Measurements from ENCODE around the gene ARRB1. TPM values are rescaled to one million over a fixed set of nuclear protein-coding genes. Genes with fewer than 3 reads are reported as not detected.

ARRB1 gene
- total RNA-seq, 1 donor from 2014 or later = 22.7 TPM

- DNase-seq = no peak
- H3K4me1 Mint-ChIP-seq = peaks cover 3% of the 10 kb centered on the region
- intact Hi-C loops (cut with micrococcal nuclease) = no loop called here
Measured at GRCh38 chr11:75249704-75250103, 101.8 kb downstream of the ARRB1 start.

DNA sequence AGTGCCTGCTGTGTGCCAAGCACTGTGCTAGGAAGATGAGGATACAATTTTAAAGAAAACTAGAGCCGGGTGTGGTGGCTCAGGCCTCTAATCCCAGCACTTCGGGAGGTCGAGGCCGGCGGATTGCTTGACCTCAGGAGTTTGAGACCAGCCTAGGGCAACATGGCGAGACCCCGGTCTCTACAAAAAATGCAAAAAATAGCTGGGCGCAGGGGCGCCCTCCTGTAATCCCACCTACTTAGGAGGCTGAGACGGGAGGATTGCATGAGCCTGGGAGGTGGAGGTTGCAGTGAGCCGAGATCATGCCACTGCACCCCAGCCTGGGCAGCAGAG lies 102.6 kb downstream of the ARRB1 start:
- Mint-ChIP-seq H3K9me3 (no peaks in the 10 kb centered on the region), H3K27me3 (peaks cover 30% of the 10 kb centered on the region), H3K4me1 (peaks cover 3% of the 10 kb centered on the region), H3K27ac (no peak overlapping the region), H3K36me3 (ENCODE audit: low read depth) (no peaks in the 10 kb centered on the region), H3K4me3 (no peak overlapping the region)
- intact Hi-C loops (cut with micrococcal nuclease) = loop anchor here (1.0 kb wide), 4 partner anchors 105 to 320 kb away; no protein-coding TSS in a partner anchor
- DNase-seq = no peak

More at GRCh38 chr11:75249704-75250103, 101.8 kb downstream of the ARRB1 start:
- Mint-ChIP-seq H3K27ac (no peak overlapping the region), H3K36me3 (ENCODE audit: low read depth) (no peaks in the 10 kb centered on the region), H3K27me3 (peaks cover 28% of the 10 kb centered on the region), H3K9me3 (no peaks in the 10 kb centered on the region), H3K4me3 (no peak overlapping the region)

DNA sequence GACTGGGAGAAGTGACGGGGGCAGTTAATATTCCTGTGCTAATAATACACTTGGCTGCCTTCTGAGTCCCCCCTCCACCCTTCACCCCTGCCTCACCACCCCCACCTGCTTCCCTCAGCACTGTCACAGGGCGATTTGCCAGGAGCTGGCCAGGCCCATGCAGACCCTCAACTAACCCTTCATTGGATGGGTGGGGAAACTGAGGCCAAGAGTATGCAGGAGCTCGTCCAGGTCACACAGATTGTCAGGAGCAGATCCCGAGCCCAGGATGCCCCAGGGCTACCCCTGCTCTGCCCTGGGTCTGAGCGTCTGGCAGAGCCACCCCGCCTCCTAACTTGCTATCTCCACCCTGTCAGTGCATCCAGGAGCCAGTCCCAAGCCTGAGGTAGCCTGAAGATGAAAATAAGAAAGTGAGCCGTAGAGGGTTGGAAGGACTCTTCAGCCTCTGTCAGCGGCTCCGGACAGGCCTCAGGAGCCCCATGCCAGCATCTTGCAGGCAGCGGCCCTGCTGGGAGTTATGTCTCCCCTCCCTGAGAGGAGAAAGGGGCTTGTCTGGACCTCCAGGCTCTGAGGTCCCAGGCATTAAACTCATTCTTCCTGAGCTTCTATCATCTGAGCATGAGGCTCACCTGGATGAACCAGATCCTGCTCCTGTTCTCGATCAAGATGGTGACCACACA lies 104.7 kb downstream of the ARRB1 start:
- Mint-ChIP-seq H3K4me1 (peaks cover 8% of the 10 kb centered on the region), H3K4me3 (no peak overlapping the region), H3K27me3 (peaks cover 43% of the 10 kb centered on the region), H3K27ac (no peak overlapping the region), H3K9me3 (no peaks in the 10 kb centered on the region), H3K36me3 (ENCODE audit: low read depth) (no peaks in the 10 kb centered on the region)
- intact Hi-C loops (cut with micrococcal nuclease) = no loop called here
- DNase-seq = no peak

DNA sequence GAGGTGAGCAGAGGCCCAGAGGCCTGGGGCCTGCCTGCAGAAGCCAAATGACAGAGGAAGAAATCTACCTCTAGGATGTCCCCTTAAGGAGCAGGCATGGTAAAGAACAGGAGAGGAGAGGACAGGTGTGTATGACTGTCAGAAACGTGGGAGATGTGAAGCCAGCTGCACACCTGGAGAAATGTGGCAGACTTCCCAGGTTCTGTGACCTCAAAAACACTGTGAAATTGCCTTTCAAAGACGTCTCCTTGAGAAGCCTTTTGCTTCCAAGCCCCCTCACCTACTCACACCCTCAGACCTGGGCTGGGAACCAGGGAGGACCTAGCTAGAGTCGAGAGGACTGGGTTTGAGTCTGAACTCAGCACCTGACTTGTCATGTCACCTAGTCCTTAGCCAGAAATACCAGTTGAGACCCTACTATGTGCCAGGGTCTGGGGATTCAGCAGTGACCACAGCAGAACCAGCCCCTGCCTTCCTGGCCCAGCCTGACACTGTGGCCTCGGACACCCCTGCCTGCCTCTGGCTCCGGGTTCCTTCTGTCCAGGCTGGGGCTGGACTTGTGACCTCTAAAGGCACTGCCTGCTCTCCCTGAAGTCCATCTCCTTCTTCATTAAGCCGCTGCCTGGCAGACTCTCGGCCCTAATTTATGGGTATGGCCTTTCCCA lies 105.3 kb downstream of the ARRB1 start:
- no peak for DNase-seq
- intact Hi-C loops (cut with micrococcal nuclease) = no loop called here
- Mint-ChIP-seq H3K27ac (no peak overlapping the region), H3K4me1 (peaks cover 8% of the 10 kb centered on the region), H3K9me3 (no peaks in the 10 kb centered on the region), H3K27me3 (peaks cover 40% of the 10 kb centered on the region), H3K36me3 (ENCODE audit: low read depth) (no peaks in the 10 kb centered on the region), H3K4me3 (no peak overlapping the region)

DNA sequence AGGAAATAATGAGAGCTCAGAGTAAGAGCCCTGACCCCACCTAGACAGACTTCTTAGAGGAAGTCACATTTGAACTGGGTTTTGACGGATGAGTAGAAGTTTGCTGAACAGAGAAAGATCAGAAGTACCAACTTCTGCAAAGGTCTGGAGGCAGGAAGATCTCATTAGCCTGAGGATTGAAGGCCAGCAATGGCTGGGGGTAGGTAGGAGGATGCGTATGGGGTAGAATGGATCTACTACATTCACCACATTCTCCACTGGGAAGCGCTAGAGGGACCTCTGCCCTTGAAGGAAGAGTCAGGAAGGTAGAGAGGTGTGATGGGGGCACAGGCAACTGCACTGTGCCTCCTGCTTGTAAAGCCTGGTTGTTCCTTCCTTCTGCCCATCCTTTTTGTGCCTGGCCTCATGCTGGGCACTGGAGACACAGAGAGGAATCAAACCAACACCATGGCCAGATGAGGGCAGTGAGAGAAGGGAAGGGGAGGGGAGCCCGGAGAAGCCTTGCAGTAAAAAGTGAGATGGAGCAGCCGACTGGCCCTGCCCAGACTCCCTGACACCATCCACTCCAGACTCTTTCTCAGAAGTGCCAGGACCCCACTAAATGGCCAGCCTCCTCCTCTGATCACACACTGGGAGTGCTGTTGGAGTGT lies 106.0 kb downstream of the ARRB1 start:
- Mint-ChIP-seq H3K4me3 (no peak overlapping the region), H3K27me3 (peaks cover 40% of the 10 kb centered on the region), H3K9me3 (no peaks in the 10 kb centered on the region), H3K36me3 (ENCODE audit: low read depth) (no peaks in the 10 kb centered on the region), H3K27ac (no peak overlapping the region), H3K4me1 (peaks cover 8% of the 10 kb centered on the region)
- intact Hi-C loops (cut with micrococcal nuclease) = no loop called here
- no peak for DNase-seq

GRCh38 chr11:75244052-75244814 lies 107.2 kb downstream of the ARRB1 start:
- Mint-ChIP-seq H3K27me3 (peaks cover 45% of the 10 kb centered on the region), H3K4me1 (peaks cover 10% of the 10 kb centered on the region), H3K27ac (no peak overlapping the region), H3K9me3 (no peaks in the 10 kb centered on the region), H3K36me3 (ENCODE audit: low read depth) (no peaks in the 10 kb centered on the region), H3K4me3 (no peak overlapping the region)
- intact Hi-C loops (cut with micrococcal nuclease) = loop anchor here (5.0 kb wide), 1 partner anchor 573 kb away; the partner anchor contains the start of gene UVRAG
- DNase-seq = peak; percentile 57

- H3K27me3 Mint-ChIP-seq = peaks cover 51% of the 10 kb centered on the region
- peaks cover 6% of the 10 kb centered on the region for H3K4me1 Mint-ChIP-seq
- intact Hi-C loops (cut with micrococcal nuclease) = loop anchor here (5.0 kb wide), 1 partner anchor 574 kb away; the partner anchor contains the start of gene UVRAG
- H3K4me3 Mint-ChIP-seq = peak overlapping the region; percentile 79
- peak; percentile 56 for DNase-seq
- no peaks in the 10 kb centered on the region for H3K9me3 Mint-ChIP-seq
- H3K27ac Mint-ChIP-seq = no peak overlapping the region
- no peaks in the 10 kb centered on the region for H3K36me3 Mint-ChIP-seq (ENCODE audit: low read depth)
Measured at GRCh38 chr11:75242722-75243600, 108.5 kb downstream of the ARRB1 start.

DNA sequence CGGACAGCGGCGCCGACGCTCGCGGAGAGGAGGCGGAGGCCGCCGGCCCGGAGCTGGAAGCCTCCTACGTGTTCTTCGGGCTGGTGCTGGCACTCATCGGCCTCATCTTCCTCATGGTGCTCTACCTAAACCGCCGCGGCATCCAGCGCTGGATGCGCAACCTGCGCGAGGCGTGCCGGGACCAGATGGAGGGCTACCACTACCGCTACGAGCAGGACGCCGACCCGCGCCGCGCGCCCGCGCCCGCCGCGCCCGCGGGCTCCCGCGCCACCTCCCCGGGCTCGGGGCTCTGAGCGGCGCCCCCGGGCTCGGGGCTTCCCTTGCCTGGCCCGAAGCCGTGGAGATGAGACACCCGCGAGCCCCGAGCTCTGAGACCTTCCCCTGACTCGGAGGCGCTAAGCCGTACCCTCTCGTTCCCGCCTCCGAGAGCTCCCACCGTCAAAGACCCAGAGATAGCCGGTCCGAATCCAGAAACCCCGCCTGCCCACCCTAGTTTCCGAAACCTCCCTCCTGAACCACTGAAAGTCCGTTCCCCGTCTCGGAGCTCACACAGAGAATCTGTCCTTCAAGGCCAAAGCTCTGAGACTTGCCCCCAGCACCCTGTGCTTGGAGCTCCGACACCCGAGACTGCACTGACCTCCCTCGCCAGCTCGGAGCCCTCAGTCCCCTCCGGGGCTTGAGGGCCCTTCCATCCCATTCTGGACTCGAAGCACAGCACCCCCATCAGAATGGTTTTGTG lies 109.4 kb downstream of the ARRB1 start:
- H3K9me3 Mint-ChIP-seq = no peaks in the 10 kb centered on the region
- peaks cover 6% of the 10 kb centered on the region for H3K4me1 Mint-ChIP-seq
- peaks cover 55% of the 10 kb centered on the region for H3K27me3 Mint-ChIP-seq
- no peaks in the 10 kb centered on the region for H3K36me3 Mint-ChIP-seq (ENCODE audit: low read depth)
- no peak for DNase-seq
- intact Hi-C loops (cut with micrococcal nuclease) = loop anchor here (1.0 to 5.0 kb wide), 4 partner anchors 28 to 575 kb away; partner anchors contain the start of genes SPCS2, UVRAG and XRRA1
- H3K4me3 Mint-ChIP-seq = peak overlapping the region; percentile 79
- peak overlapping the region; percentile 16 for H3K27ac Mint-ChIP-seq

DNA sequence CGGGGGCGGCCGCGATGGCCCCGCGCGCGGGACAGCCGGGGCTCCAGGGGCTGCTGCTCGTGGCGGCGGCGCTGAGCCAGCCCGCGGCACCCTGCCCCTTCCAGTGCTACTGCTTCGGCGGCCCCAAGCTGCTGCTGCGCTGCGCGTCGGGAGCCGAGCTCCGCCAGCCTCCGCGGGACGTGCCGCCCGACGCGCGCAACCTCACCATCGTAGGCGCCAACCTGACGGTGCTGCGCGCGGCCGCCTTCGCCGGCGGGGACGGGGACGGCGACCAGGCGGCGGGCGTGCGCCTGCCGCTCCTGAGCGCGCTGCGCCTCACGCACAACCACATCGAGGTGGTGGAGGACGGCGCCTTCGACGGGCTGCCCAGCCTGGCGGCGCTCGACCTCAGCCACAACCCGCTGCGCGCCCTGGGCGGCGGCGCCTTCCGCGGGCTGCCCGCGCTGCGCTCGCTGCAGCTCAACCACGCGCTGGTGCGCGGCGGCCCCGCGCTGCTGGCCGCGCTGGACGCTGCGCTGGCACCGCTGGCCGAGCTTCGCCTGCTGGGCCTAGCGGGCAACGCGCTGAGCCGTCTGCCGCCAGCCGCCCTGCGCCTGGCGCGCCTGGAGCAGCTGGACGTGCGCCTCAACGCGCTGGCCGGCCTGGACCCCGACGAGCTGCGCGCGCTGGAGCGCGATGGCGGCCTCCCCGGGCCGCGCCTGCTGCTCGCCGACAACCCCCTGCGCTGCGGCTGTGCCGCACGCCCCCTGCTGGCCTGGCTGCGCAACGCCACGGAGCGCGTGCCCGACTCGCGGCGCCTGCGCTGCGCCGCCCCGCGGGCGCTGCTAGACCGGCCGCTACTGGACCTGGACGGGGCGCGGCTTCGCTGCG lies 110.2 kb downstream of the ARRB1 start:
- H3K9me3 Mint-ChIP-seq = no peaks in the 10 kb centered on the region
- peak overlapping the region; percentile 79 for H3K4me3 Mint-ChIP-seq
- intact Hi-C loops (cut with micrococcal nuclease) = loop anchor here (1.0 to 5.0 kb wide), 4 partner anchors 27 to 576 kb away; partner anchors contain the start of genes SPCS2, UVRAG and XRRA1

DNA sequence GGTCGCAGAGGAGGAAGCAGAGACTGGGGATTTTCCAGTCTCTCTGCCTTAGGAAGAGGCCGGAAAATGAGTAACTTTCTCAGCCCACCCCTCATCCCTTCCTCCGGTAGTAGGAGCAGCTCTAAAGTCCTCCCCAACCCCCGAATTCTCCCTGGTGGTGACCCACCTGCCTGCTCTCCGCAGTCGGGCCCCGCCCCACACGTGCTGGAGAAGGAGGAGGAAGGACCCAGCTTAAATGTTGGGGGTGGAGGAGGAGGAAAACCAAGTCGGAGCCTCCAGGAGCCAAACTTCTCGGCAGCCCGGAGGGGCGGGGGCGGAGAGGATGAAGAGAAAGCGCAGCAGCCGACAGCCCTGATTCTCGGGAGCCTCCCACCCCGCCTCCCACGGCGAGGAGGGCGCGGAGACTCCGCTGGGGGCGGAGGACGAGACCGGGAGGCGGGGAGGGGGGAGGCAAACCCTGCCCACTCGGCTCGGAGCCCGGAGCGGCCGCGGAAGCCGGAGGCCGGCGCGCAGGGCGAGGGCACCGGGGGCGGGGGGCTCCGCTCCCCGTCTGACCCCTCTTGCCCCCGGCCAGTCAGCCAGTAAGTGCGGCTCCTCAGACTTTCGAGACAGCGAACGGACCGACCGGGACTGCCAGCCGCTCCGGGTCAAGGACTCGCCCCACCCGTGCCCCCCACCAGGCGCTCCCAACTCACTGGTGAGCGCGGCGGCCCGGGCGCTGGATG lies 111.0 kb downstream of the ARRB1 start, which contains the start of gene TPBGL:
Gene TPBGL, plus strand, starts transcription at position 464 of the 725 bp plus-strand sequence. CDS start 276 bp downstream, outside the sequence.
- H3K4me3 Mint-ChIP-seq = peak within 1 kb of the TSS; percentile 82
- H3K4me1 Mint-ChIP-seq = peaks cover 6% of the 10 kb centered on the region
- H3K27ac Mint-ChIP-seq = peak within 1 kb of the TSS; percentile 66
- intact Hi-C loops (cut with micrococcal nuclease) = loop anchor here (1.0 to 5.0 kb wide), 4 partner anchors 26 to 577 kb away; partner anchors contain the start of genes SPCS2, UVRAG and XRRA1
- no peaks in the 10 kb centered on the region for H3K36me3 Mint-ChIP-seq (ENCODE audit: low read depth)
- DNase-seq = peak; percentile 73
- H3K9me3 Mint-ChIP-seq = no peaks in the 10 kb centered on the region
- H3K27me3 Mint-ChIP-seq = peaks cover 53% of the 10 kb centered on the region

More for the DNA sequence above, 110.2 kb downstream of the ARRB1 start:
- Mint-ChIP-seq H3K27ac (no peak overlapping the region), H3K4me1 (peaks cover 6% of the 10 kb centered on the region), H3K27me3 (peaks cover 55% of the 10 kb centered on the region), H3K36me3 (ENCODE audit: low read depth) (no peaks in the 10 kb centered on the region)
- DNase-seq = peak; percentile 98
